GM23248 (cell line): Measurements from ENCODE around the gene TMOD4.

Experiments used
- EZH2 ChIP-seq: fragments of 200-600 bp; sonication (generic); IDR thresholded peaks from 2 replicates; pipeline ENCODE4 v1.6.1; 2018; ENCODE audit warnings: antibody characterized with exemption, mild to moderate bottlenecking; ENCODE audit not compliant: insufficient read depth, poor library complexity, severe bottlenecking
- EZH2phosphoT487 ChIP-seq: fragments of 200-600 bp; sonication (generic); IDR thresholded peaks from 2 replicates; pipeline ENCODE4 v1.6.1; 2018; ENCODE audit warnings: antibody characterized with exemption, moderate library complexity, mild to moderate bottlenecking, low read depth; ENCODE audit not compliant: insufficient read depth

DNA sequence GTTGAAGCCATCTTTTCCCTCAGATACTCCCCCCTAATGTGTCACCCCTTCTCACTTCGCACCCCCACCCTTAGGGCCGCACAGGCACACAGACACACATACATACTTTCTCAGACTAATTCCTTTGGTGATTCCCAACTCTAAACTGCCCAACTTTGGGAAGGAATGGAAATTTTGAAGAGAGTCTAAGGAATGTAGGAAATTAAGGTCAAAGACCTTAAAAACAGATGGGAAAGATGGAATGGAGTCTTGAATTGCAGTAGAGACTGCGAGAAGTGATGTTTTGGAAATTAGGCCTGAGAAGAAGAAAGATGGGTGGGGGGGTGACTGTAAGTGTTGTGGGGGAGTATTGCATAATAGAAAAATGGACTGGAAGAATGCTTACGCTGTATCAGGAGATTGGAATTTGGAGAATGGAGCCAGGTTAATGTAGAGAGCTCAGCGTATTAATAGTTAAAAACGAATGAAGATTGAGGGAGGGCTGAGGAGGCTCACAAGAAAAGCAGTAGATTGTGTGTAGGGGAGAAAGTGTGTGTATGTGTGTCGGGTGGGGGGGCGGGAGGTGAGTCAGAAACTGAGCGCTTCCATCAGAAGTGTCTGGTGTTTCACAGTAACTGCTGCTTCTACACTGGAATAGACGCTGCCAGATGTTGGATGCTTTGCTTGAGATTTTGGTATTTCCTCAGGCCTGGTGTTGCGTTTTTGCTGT lies 24.2 kb upstream of the TMOD4 start:
- no peak for TF ChIP-seq EZH2
- no peak for TF ChIP-seq EZH2phosphoT487
